ENCODE measurements around the gene AR. TPM values are rescaled to one million over a fixed set of nuclear protein-coding genes. Genes with fewer than 3 reads are reported as not detected.

The AR gene
- total and polyA plus RNA-seq, 2 of the 4 experiments (the other 2 are of a cell fraction), result 1.5 to 4.7 TPM

DNA sequence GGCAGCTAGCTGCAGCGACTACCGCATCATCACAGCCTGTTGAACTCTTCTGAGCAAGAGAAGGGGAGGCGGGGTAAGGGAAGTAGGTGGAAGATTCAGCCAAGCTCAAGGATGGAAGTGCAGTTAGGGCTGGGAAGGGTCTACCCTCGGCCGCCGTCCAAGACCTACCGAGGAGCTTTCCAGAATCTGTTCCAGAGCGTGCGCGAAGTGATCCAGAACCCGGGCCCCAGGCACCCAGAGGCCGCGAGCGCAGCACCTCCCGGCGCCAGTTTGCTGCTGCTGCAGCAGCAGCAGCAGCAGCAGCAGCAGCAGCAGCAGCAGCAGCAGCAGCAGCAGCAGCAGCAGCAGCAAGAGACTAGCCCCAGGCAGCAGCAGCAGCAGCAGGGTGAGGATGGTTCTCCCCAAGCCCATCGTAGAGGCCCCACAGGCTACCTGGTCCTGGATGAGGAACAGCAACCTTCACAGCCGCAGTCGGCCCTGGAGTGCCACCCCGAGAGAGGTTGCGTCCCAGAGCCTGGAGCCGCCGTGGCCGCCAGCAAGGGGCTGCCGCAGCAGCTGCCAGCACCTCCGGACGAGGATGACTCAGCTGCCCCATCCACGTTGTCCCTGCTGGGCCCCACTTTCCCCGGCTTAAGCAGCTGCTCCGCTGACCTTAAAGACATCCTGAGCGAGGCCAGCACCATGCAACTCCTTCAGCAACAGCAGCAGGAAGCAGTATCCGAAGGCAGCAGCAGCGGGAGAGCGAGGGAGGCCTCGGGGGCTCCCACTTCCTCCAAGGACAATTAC lies 1.4 kb downstream of the AR start (continued):
- no peak for TF ChIP-seq MAFK (IDR thresholded peaks at IDR 0.05; ENCODE audit: low read depth, low read length)

DNA sequence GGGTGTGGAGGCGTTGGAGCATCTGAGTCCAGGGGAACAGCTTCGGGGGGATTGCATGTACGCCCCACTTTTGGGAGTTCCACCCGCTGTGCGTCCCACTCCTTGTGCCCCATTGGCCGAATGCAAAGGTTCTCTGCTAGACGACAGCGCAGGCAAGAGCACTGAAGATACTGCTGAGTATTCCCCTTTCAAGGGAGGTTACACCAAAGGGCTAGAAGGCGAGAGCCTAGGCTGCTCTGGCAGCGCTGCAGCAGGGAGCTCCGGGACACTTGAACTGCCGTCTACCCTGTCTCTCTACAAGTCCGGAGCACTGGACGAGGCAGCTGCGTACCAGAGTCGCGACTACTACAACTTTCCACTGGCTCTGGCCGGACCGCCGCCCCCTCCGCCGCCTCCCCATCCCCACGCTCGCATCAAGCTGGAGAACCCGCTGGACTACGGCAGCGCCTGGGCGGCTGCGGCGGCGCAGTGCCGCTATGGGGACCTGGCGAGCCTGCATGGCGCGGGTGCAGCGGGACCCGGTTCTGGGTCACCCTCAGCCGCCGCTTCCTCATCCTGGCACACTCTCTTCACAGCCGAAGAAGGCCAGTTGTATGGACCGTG lies 2.2 kb downstream of the AR start:
- Histone ChIP-seq H2AK5ac (ENCODE audit: low read depth, low read length) (no peak overlapping the region), H2BK5ac (ENCODE audit: low read depth, low read length, poor library complexity, severe bottlenecking) (peak overlapping the region; percentile 37), H3K4me1 (ENCODE audit: control insufficient read depth, insufficient read depth, low read length) (no peaks in the 10 kb centered on the region), H3K36me3 (ENCODE audit: control insufficient read depth, insufficient read depth, low read length) (no peaks in the 10 kb centered on the region), H2AK9ac (replicated peaks; ENCODE audit: low read depth, low read length, poor library complexity) (no peak overlapping the region), H3K18ac (ENCODE audit: low read depth, low read length) (no peak overlapping the region), H4K91ac (ENCODE audit: insufficient read depth, low read depth, low read length) (no peak overlapping the region), H4K5ac (ENCODE audit: low read depth, low read length) (no peak overlapping the region), H3K9me3 (ENCODE audit: control insufficient read depth, insufficient read depth, low read length) (peaks cover 2% of the 10 kb centered on the region; the same call in 1 of the 2 replicates), H3K4me2 (ENCODE audit: low read depth, low read length) (peak overlapping the region; percentile 50), H3K56ac (ENCODE audit: extremely low read depth, insufficient read depth, low read length) (no peak overlapping the region), H3K79me1 (ENCODE audit: low read depth in 1 of 2, low read length in 2 of 2) (no peaks in the 10 kb centered on the region), H2AFZ (replicated peaks; ENCODE audit: low read length, poor library complexity) (peak overlapping the region; percentile 45), H2BK20ac (ENCODE audit: low read depth, low read length) (no peak overlapping the region), H3K9me1 (ENCODE audit: insufficient read depth, low read length) (no peaks in the 10 kb centered on the region), H3K27ac (ENCODE audit: insufficient read depth, low read length) (no peak overlapping the region), H4K20me1 (ENCODE audit: insufficient read depth, low read length) (no peaks in the 10 kb centered on the region), H3K23ac (ENCODE audit: low read depth, low read length) (no peak overlapping the region), H3K14ac (replicated peaks; ENCODE audit: low read depth, low read length) (no peak overlapping the region), H3K4ac (ENCODE audit: low read depth, low read length) (no peak overlapping the region), H2BK15ac (ENCODE audit: low read depth, low read length) (no peak overlapping the region), H3K27me3 (ENCODE audit: control insufficient read depth, insufficient read depth, low read length) (peaks cover 16% of the 10 kb centered on the region), H3K9ac (ENCODE audit: low read depth, low read length) (no peak overlapping the region), H3K4me3 (ENCODE audit: insufficient read depth, low read depth, low read length) (peak overlapping the region; percentile 38), H2BK120ac (ENCODE audit: low read depth, low read length) (no peak overlapping the region), H4K8ac (ENCODE audit: low read depth in 2 of 2, low read length in 2 of 2) (no peak overlapping the region)
- DNase-seq, result no peak
- ChIA-PET CTCF (interaction anchor here (0.5 kb wide), 1 partner anchor 320 kb away, joined by 5 read pairs; no protein-coding TSS in a partner anchor), POLR2A (ENCODE audit: unreplicated experiment) (no interaction called here)
- intact Hi-C loops (cut with micrococcal nuclease), result no loop called here
- dilution Hi-C loops (cut with HindIII; ENCODE audit: low sequenced_read_pairs, unreplicated experiment), result no loop called here
- in situ Hi-C loops (cut with MboI; ENCODE audit: low sequenced_read_pairs), result no loop called here
- no TSS peak for BruUV-seq (replicated peaks)
- ATAC-seq (ENCODE audit: low read depth), result peak; percentile 10; the same call in 1 of the 2 replicates
- whole genome bisulfite sequencing, 2 experiments (ENCODE audit: extremely low coverage in 2 of 2, insufficient read length in 1 of 2), result 28% methylated on average over 3 of the region's 41 CpGs; no CpG with 5 or more reads in 1 of the 2 experiments
- TF ChIP-seq FOS (IDR thresholded peaks at IDR 0.05; ENCODE audit: low read depth, low read length) (no peak), CEBPB (IDR thresholded peaks at IDR 0.05; ENCODE audit: low read depth, low read length) (no peak)
- TF ChIP-seq, protein P1, sequence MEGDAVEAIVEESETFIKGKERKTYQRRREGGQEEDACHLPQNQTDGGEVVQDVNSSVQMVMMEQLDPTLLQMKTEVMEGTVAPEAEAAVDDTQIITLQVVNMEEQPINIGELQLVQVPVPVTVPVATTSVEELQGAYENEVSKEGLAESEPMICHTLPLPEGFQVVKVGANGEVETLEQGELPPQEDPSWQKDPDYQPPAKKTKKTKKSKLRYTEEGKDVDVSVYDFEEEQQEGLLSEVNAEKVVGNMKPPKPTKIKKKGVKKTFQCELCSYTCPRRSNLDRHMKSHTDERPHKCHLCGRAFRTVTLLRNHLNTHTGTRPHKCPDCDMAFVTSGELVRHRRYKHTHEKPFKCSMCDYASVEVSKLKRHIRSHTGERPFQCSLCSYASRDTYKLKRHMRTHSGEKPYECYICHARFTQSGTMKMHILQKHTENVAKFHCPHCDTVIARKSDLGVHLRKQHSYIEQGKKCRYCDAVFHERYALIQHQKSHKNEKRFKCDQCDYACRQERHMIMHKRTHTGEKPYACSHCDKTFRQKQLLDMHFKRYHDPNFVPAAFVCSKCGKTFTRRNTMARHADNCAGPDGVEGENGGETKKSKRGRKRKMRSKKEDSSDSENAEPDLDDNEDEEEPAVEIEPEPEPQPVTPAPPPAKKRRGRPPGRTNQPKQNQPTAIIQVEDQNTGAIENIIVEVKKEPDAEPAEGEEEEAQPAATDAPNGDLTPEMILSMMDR (conservative IDR thresholded peaks at IDR 0.05; ENCODE audit: low read depth, low read length), result no peak

Measured in IMR-90 (cell line).